Hepatocyte (in vitro differentiated cells): Measurements from ENCODE around the gene SLC12A7.

Source experiments
- EZH2 ChIP-seq: fragments of 200-600 bp; sonication (generic); IDR thresholded peaks from 2 replicates; pipeline ENCODE4 v1.6.1; 2016; ENCODE audit warnings: antibody characterized with exemption, mild to moderate bottlenecking, borderline replicate concordance
- TF ChIP-seq, protein P1 (sequence below): fragments of 200-600 bp; sonication (generic); IDR thresholded peaks from 2 replicates; pipeline ENCODE4 v1.5.1; 2016; ENCODE audit warnings: antibody characterized with exemption, mild to moderate bottlenecking; ENCODE audit not compliant: poor library complexity

GRCh38 chr5:1040571-1040970 is 71.3 kb downstream of the SLC12A7 start:
- TF ChIP-seq, protein P1, sequence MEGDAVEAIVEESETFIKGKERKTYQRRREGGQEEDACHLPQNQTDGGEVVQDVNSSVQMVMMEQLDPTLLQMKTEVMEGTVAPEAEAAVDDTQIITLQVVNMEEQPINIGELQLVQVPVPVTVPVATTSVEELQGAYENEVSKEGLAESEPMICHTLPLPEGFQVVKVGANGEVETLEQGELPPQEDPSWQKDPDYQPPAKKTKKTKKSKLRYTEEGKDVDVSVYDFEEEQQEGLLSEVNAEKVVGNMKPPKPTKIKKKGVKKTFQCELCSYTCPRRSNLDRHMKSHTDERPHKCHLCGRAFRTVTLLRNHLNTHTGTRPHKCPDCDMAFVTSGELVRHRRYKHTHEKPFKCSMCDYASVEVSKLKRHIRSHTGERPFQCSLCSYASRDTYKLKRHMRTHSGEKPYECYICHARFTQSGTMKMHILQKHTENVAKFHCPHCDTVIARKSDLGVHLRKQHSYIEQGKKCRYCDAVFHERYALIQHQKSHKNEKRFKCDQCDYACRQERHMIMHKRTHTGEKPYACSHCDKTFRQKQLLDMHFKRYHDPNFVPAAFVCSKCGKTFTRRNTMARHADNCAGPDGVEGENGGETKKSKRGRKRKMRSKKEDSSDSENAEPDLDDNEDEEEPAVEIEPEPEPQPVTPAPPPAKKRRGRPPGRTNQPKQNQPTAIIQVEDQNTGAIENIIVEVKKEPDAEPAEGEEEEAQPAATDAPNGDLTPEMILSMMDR: no peak
- no peak for TF ChIP-seq EZH2
